Hindlimb muscle (tissue), 1 donor: Measurements from ENCODE around the gene PARP8. TPM values are rescaled to one million over a fixed set of nuclear protein-coding genes. Genes with fewer than 3 reads are reported as not detected.

Experiments used
- DNase-seq: peaks from one replicate; pipeline ENCODE4 v3.0.0-alpha.2; 2013
- polyA plus RNA-seq: library from polyadenylated mRNA; unstranded; fragments of 120-200 nt; gene quantifications from one replicate; pipeline ENCODE4 v1.2.1, GENCODE V29; 2013; ENCODE audit not compliant: insufficient read length

The PARP8 gene
- polyA plus RNA-seq, 1 donor = 13.2 TPM

DNA sequence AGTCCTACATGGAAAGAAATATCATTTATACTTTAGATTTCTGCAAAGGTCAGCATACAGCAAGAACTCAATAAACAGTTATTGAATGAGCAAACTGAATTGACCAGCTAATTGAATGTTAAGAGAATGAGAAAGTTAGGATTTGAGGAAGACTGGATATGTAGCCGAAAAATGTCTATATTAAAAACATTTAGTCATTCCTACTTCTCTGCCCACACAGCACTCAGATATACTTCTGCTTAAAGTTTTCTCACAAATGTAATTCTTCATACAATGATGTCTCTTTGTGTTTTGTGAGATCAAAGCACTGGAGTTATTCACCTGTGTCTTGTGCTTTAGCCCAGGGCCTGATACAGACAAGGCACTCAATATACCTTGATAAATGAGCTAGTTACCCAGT is 188.6 kb downstream of the PARP8 start:
- no peak for DNase-seq

DNA sequence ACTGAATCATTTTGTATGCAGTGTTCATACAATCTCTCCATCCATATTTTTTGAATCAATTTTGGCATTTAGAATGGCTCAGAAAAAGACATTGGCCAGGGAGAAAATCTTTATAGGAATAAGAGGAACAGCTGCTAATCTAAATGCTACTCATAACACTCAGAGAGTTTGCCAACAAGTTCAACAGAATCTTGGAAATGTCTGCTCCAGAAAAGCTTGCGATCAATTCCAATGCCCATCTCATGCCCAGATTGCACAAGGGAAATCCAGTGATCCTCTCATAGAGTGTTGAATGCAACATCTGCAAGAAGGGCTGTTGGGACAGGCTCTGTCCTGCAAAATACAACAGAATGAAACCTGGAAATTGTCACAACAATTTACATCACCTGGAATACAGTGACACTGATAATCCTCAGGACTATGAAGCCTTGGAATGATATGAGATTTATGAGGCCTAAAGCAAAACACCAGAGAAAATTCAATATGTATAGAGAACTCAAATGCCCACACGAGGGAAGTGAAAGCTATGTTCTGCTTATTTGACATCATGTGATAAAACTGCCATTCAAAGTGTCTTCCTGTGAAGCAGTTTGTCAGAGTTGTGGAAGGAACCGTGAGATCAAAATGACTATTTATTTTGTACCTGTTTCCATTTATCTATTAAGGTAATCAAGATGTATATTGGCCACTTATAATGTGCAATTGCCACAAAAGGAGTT is 190.1 kb downstream of the PARP8 start:
- no peak for DNase-seq

GRCh38 chr5:50863534-50864170 is 197.2 kb downstream of the PARP8 start:
- no peak for DNase-seq

DNA sequence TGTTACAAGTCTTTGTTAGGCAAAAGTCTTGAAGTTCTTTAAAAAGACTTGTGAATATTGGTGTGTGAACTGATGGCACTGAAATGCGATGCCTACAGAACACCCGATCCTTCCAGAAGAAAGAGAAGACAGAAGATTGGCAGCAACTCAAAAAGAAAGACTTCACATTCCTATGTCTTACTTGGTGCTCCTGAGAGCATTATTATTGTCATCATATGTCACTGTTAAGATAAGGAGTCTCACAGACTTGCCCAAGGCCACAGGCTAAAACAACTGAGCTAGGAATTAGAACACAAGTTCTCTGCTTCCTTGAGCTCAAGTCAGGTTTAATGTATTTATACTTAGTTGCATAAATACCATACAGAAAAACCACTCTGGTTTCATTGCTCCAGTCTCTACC is 198.0 kb downstream of the PARP8 start:
- no peak for DNase-seq

DNA sequence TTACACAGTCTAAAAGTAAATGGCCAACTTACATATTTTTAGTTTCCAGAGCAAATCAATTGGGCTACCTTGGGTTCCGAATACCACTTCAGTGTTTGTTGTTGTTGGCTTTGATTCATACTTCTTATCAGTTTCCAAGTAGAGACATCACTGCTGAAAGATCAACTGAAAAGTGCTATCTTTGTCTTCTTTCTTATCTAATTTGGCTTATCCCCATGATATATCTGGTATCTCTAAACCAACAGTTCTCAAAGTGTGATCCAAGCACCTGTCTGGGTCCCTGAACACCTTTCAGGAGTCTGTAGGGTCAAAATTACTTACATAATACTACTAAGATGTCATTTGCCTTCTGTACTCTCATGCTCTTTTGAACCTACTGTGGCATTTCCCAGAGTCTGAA is 200.0 kb downstream of the PARP8 start:
- no peak for DNase-seq

DNA sequence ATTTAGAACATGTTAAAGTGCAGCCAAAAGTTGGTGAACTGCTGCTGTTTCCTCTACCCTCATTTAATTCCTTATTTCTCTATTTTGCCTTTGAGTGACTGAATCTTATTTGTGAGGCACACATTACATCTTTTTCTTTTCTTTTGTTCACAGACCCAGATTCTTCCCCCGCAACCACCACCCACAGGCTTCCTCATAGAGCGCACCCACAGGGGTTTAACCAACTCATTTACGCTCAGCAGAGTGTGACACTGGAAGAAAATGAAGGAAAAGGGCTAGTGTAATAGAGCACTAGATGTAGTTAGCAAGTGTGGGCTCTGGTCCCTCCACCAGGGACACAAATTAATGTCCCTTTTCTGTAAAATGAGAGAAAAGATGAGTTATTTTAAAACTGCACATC is 200.7 kb downstream of the PARP8 start:
- DNase-seq = no peak

DNA sequence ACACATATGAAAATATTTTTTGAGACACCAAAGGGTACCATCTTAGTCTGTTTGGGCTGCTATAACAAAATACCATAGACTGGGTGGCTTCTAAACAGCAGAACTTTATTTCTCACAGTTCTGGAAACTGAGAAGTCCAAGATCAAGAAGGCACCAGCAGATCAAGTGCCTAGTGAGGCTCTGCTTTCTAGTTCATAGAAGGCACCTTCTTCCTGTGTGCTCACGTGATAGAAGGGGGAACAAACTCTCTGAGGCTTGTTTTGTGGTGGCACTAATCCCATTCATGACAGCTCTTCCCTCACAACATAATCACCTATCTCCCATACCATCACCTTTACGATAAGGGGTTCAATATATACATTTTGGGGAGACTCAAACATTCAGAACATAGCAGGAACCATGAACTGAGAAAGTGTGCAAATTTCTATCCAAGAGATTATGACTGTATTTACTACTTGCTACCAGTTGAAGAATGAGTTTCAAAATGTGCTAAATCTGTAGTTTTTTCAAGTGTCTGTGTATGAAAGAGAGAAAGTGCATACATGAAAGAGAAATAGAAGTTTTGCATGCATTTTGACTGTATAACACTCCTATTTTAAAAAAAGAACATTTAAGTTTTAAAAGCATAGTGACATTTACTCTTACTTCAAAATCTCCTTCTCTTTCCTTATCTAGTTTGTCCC is 207.3 kb downstream of the PARP8 start:
- no peak for DNase-seq

- DNase-seq = no peak
Observed at GRCh38 chr5:50874306-50875001, 208.0 kb downstream of the PARP8 start.

DNA sequence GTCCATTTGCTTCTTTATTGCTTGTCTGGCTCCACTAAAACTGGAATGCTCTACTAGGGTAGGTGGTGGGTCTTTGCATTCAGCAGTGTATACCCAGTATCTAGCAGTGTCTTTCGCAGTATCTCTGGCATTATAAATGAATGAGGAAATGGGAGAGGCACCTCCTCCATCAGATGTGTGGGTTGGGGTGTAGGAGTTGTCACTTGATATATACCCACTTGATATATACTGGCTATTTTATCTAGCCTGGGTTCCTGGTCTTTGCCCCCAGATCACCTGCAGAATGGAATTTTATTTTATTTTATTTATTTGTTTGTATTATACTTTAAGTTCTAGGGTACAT is 208.5 kb downstream of the PARP8 start:
- DNase-seq = no peak

- no peak for DNase-seq
Observed at GRCh38 chr5:50878470-50878869, 212.0 kb downstream of the PARP8 start.

DNA sequence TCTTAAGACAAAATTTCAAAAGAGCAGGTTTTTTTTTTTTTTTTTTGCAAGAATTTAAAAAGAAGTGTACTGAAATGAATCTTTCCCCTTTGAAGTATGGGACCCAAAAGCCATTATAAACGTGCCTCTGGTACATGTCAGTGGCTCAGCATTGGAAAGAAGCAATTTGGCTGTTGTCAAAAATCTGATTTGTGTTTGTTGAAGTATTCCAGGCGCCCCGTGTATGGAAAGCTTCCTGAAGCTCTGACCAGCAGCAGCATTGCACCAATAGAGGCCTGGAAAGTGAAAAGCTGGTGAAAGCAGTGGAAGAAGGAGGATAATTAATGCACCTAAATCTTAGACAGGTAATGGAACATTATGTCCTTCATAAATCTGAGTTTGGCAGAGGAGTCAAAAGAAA is 215.0 kb downstream of the PARP8 start:
- no peak for DNase-seq

DNA sequence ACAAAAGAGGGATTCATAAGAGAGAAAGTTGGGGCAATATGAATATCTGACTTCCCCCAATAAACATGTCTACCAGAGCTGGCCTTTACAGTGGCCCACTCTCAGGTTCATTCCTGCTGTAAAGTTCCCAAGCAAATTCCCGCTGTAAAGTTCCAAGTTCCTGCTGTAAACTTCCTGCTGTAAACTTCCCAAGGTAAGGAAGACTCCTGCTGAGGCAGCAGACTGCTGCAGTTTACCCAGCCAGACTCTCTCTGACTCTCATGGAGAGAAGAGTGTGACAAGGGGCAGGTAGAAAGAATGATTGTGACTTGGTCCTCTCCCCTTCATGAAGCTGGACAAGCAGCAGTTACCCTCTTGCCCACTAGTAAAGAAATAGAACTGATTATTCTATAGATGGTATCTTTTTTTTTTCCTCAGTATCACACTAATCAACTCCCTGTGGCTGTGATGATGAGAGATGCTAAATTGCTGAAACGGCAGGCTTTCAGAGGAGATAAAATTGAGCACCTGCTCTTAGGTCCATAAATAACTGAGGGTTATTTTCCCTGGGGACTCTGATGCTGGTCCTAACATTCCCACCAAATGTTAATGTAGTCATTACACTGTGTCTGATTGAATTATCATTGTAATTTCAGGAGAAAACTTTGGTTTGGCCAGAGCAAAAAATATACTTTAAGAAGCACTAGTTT is 220.4 kb downstream of the PARP8 start:
- DNase-seq = no peak

DNA sequence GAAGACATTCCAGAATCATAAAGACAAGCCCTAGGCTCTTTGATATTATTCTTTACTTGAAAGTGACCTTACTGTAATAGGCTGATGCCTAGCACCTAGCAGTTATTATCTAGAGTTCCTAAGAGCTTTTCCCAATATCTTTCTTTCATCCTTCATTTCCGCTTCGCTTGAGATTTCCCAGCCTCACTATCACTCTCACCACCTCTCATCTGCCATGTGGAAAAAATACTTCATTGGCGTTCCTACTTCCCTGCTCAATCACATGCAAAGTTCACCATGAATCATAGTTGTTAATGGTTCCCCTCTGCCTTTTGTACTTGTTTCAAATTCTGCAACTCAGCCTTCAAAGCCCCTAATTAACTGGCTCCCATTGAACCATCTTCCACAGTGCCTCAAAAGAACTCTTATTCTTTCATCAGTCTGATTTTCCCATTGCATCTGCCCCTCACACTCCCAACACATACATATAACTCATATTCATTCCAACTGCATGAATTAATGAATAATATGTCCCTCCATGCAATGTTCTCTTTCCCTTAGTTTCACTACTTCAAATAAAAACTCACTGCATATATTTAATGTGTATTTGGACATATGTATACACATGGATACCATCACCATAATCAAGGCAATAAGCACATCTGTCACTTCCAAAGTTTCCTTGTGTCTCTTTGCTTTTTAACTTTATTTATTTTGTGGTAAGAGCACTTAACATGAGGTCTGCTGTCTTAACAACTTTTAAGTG is 221.6 kb downstream of the PARP8 start:
- no peak for DNase-seq

- no peak for DNase-seq
Observed at GRCh38 chr5:50888751-50889150, 222.3 kb downstream of the PARP8 start.

DNA sequence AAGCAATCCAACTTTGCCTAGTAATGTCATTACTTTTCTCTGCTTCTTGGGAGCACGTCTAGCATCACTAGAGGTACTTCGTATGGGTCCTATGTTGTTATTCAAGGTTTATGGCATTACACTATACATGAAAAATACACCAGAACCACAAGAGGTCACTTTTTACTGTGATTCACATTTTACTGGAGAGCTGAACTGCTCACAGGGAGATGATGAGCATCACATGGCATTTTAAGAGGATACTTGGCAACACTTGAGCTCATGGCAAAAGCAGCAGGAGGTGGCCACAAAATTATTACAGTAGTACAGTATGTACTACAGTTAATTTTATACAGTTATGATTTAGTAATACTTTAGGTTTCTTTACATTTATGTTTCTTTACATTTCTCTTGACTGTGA is 223.4 kb downstream of the PARP8 start:
- DNase-seq = no peak

Other genes starting within 250 kb of the PARP8 start
- gene EMB, start 225.3 kb upstream of the PARP8 start, polyA plus RNA-seq = 2.7 TPM